HCT116 (cell line): ENCODE data around the gene TBC1D3H. TPM values are rescaled to one million over a fixed set of nuclear protein-coding genes. Genes with fewer than 3 reads are reported as not detected.
A peak's percentile ranks its signal among the peaks of the same experiment; 100 is the strongest.
"Not testable (repeated sequence)": the region's sequence is repeated elsewhere in the genome, so short reads cannot be mapped to it uniquely, and the experiment has no call there.

ENCODE experiments used
- ATAC-seq: fragments of 200-7000 bp; cut with Tn5 transposase; 2 replicates; pipeline ENCODE4 v1.9.1; 2020; ENCODE audit warnings: mild to moderate bottlenecking, moderate library complexity
- Bru-seq: library from RNA; stranded (reverse); fragments of 400-500 nt; gene quantifications from one replicate; lab custom pipeline; 2021; lab: Mats Ljungman, UMichigan
- BruChase-seq, 2 experiments: library from RNA; stranded (reverse); fragments of 400-500 nt; gene quantifications; one replicate each; lab custom pipeline; 2021; lab: Mats Ljungman, UMichigan
- BruUV-seq: library from RNA; stranded (reverse); fragments of 400-500 nt; replicated peaks from 2 replicates; lab custom pipeline; 2021; lab: Mats Ljungman, UMichigan
- CTCF ChIA-PET: fragments of 300-600 bp; sonication (Branson Sonifier 250); formaldehyde crosslinking; loops from one replicate; lab custom pipeline; 2021; ENCODE audit warnings: antibody characterized with exemption; lab: Charles Lee
- POLR2A ChIA-PET: fragments of 300-600, 350-600 bp; sonication (Branson Sonifier 250); formaldehyde crosslinking; loops from one replicate; lab custom pipeline; 2021; ENCODE audit warnings: antibody characterized with exemption; lab: Charles Lee
- RAD21 ChIA-PET, 2 experiments: fragments of 300-600 bp; sonication (Branson Sonifier 250); formaldehyde crosslinking; loops; one replicate each; lab custom pipeline; 2023; ENCODE audit warnings: low total read pairs in 2 of 2; ENCODE audit not compliant: uncharacterized antibody in 2 of 2, unreplicated experiment in 2 of 2, low non-redundant PET in 1 of 2; lab: Charles Lee
- DNase-seq: peaks from one replicate; pipeline ENCODE4 v3.0.0-alpha.2; 2010; ENCODE audit warnings: low read depth, low spot score
- H2AFZ ChIP-seq: fragments of 200-600 bp; shearing (Covaris generic), sonication (generic); 2 replicates; pipeline ENCODE4 v1.6.1; 2017; ENCODE audit warnings: low read depth, mixed run types, mixed read lengths, antibody characterized with exemption, low read length; ENCODE audit not compliant: poor library complexity, severe bottlenecking
- H3K27ac ChIP-seq: 2 replicates; pipeline ENCODE4 v1.5.1; 2012; ENCODE audit warnings: low read depth, low read length
- H3K27me3 ChIP-seq: fragments of 200-600 bp; sonication (generic); 2 replicates; pipeline ENCODE4 v1.6.1; 2016; ENCODE audit warnings: mixed run types, low read length, mixed read lengths; ENCODE audit not compliant: insufficient read depth
- H3K36me3 ChIP-seq, 2 experiments: fragments of 200-500 bp in 1 of 2; fragments of 200-600 bp in 1 of 2; sonication (Bioruptor generic) in 1 of 2; sonication (generic) in 1 of 2; 2 replicates each; pipeline versions ENCODE4 v1.5.1 to v1.6.1; 2014 to 2016; ENCODE audit warnings: low read length in 2 of 2, inconsistent platforms in 1 of 2, mixed read lengths in 1 of 2, mixed run types in 1 of 2; ENCODE audit not compliant: insufficient read depth in 2 of 2, control insufficient read depth in 1 of 2
- H3K4me1 ChIP-seq, 2 experiments: fragments of 200-600 bp in 1 of 2; sonication (generic) in 1 of 2; 2 replicates each; pipeline versions ENCODE4 v1.5.1 to v1.6.1; 2012 to 2017; ENCODE audit warnings: low read length in 2 of 2, inconsistent platforms in 1 of 2, mild to moderate bottlenecking in 1 of 2, mixed read lengths in 1 of 2, mixed run types in 1 of 2, moderate library complexity in 1 of 2; ENCODE audit not compliant: insufficient read depth in 2 of 2, control insufficient read depth in 1 of 2
- H3K4me2 ChIP-seq: fragments of 200-600 bp; sonication (generic); 2 replicates; pipeline ENCODE4 v1.6.1; 2017; ENCODE audit warnings: mixed run types, low read length, mixed read lengths
- H3K4me3 ChIP-seq, 2 experiments: fragments of 200-600 bp in 1 of 2; sonication (generic) in 1 of 2; replicated peaks in 1 of 2; 2 replicates each; pipeline ENCODE4 v1.5.1; 2011 to 2016; ENCODE audit warnings: low read length in 2 of 2, control low read depth in 1 of 2, low read depth in 1 of 2, mild to moderate bottlenecking in 1 of 2, mixed read lengths in 1 of 2, mixed run types in 1 of 2
- H3K79me2 ChIP-seq: fragments of 200-600 bp; sonication (generic); 2 replicates; pipeline ENCODE4 v1.6.1; 2017; ENCODE audit warnings: mild to moderate bottlenecking, mixed run types, low read length, moderate library complexity, mixed read lengths; ENCODE audit not compliant: insufficient read depth
- H3K9ac ChIP-seq: fragments of 200-600 bp; sonication (generic); 2 replicates; pipeline ENCODE4 v1.6.1; 2016; ENCODE audit warnings: low read length, mixed read lengths
- H3K9me2 ChIP-seq: fragments of 200-600 bp; sonication (generic), shearing (Covaris generic); 2 replicates; pipeline ENCODE4 v1.6.1; 2017; ENCODE audit warnings: mixed run types, mild to moderate bottlenecking, moderate library complexity; ENCODE audit not compliant: insufficient read depth
- H3K9me3 ChIP-seq, 2 experiments: fragments of 200-500 bp in 1 of 2; fragments of 200-600 bp in 1 of 2; sonication (Bioruptor generic) in 1 of 2; sonication (generic) in 1 of 2; 2 replicates each; pipeline ENCODE4 v1.6.1; 2014 to 2017; ENCODE audit warnings: low read length in 2 of 2, mixed read lengths in 2 of 2, inconsistent platforms in 1 of 2, low read depth in 1 of 2, mild to moderate bottlenecking in 1 of 2, mixed run types in 1 of 2, moderate library complexity in 1 of 2; ENCODE audit not compliant: control insufficient read depth in 1 of 2, insufficient read depth in 1 of 2
- H4K20me1 ChIP-seq: fragments of 200-600 bp; sonication (generic), shearing (Covaris generic); 2 replicates; pipeline ENCODE4 v1.6.1; 2017; ENCODE audit warnings: mixed run types, mild to moderate bottlenecking, moderate library complexity; ENCODE audit not compliant: insufficient read depth
- intact Hi-C: fragments of 100-400 bp; cut with micrococcal nuclease; formaldehyde crosslinking; loops from 2 replicates; pipeline ENCODE4 v1.10.0; 2022
- long read RNA-seq: library from polyadenylated mRNA; unstranded; transcript quantifications from one replicate; pipeline ENCODE4 v2.0.0, GENCODE V29; 2021; ENCODE audit not compliant: unreplicated experiment
- polyA plus RNA-seq: library from polyadenylated mRNA; unstranded; fragments of >200 nt; gene quantifications from 2 replicates; pipeline ENCODE4 v1.2.1, GENCODE V29; 2012; ENCODE audit warnings: missing spikeins
- total RNA-seq: library from RNA; stranded (reverse); gene quantifications from one replicate; pipeline ENCODE4 v1.2.1, GENCODE V29; 2021; ENCODE audit not compliant: unreplicated experiment

TBC1D3H gene
- total RNA-seq, result not detected
- polyA plus RNA-seq, result not detected in 2 replicates
- not detected for Bru-seq, nascent RNA
- percentile 7 among the genes with signal in this experiment for BruChase-seq, experiment 1, labeled RNA remaining after a 6-hour chase
- not detected for BruChase-seq, experiment 2, labeled RNA remaining after a 2-hour chase
- long read RNA-seq, result 0 reads

GRCh38 chr17:36388385-36389245, at the start of gene TBC1D3H:
TSS of gene TBC1D3H (minus strand) at chr17:36388435. CDS start at chr17:36386895, 1,540 bp downstream.
- not testable (repeated sequence) for H3K9me2 ChIP-seq

GRCh38 chr17:36428891-36429290, 40.7 kb upstream of the TBC1D3H start:
- BruUV-seq, H2AFZ ChIP-seq, H3K4me1 ChIP-seq, H3K79me2 ChIP-seq, ATAC-seq, H3K4me2 ChIP-seq, CTCF ChIA-PET, RAD21 ChIA-PET, H4K20me1 ChIP-seq, H3K4me3 ChIP-seq, H3K27me3 ChIP-seq, H3K9ac ChIP-seq, H3K36me3 ChIP-seq, DNase-seq, POLR2A ChIA-PET, H3K9me2 ChIP-seq, H3K9me3 ChIP-seq, intact Hi-C loops, H3K27ac ChIP-seq: not testable (repeated sequence)

More at GRCh38 chr17:36388385-36389245, at the start of gene TBC1D3H:
- CTCF ChIA-PET, H2AFZ ChIP-seq, H3K4me3 ChIP-seq, ATAC-seq, RAD21 ChIA-PET, H4K20me1 ChIP-seq, POLR2A ChIA-PET, H3K27me3 ChIP-seq, H3K79me2 ChIP-seq, H3K4me2 ChIP-seq, BruUV-seq, DNase-seq, intact Hi-C loops, H3K27ac ChIP-seq, H3K9ac ChIP-seq, H3K36me3 ChIP-seq, H3K4me1 ChIP-seq, H3K9me3 ChIP-seq: not testable (repeated sequence)

GRCh38 chr17:36415180-36415941, 27.1 kb upstream of the TBC1D3H start:
- H3K4me3 ChIP-seq, DNase-seq, H3K9ac ChIP-seq, H4K20me1 ChIP-seq, H3K36me3 ChIP-seq, H3K4me1 ChIP-seq, H2AFZ ChIP-seq, H3K9me2 ChIP-seq, H3K27ac ChIP-seq, ATAC-seq, BruUV-seq, H3K9me3 ChIP-seq, H3K4me2 ChIP-seq, intact Hi-C loops, RAD21 ChIA-PET, POLR2A ChIA-PET, H3K27me3 ChIP-seq, CTCF ChIA-PET, H3K79me2 ChIP-seq: not testable (repeated sequence)

GRCh38 chr17:36390943-36391645, 2.9 kb upstream of the TBC1D3H start:
- H2AFZ ChIP-seq, H3K4me1 ChIP-seq, POLR2A ChIA-PET, RAD21 ChIA-PET, CTCF ChIA-PET, ATAC-seq, H4K20me1 ChIP-seq, H3K4me3 ChIP-seq, H3K4me2 ChIP-seq, BruUV-seq, H3K79me2 ChIP-seq, H3K9ac ChIP-seq, intact Hi-C loops, H3K27me3 ChIP-seq, H3K9me2 ChIP-seq, H3K9me3 ChIP-seq, DNase-seq, H3K27ac ChIP-seq, H3K36me3 ChIP-seq: not testable (repeated sequence)
